ENCODE measurements around the gene GRID2IP. TPM values are rescaled to one million over a fixed set of nuclear protein-coding genes. Genes with fewer than 3 reads are reported as not detected.

Gene GRID2IP
- total RNA-seq, 2 donors from 2014 or later: 0.73 to 2.6 TPM

DNA sequence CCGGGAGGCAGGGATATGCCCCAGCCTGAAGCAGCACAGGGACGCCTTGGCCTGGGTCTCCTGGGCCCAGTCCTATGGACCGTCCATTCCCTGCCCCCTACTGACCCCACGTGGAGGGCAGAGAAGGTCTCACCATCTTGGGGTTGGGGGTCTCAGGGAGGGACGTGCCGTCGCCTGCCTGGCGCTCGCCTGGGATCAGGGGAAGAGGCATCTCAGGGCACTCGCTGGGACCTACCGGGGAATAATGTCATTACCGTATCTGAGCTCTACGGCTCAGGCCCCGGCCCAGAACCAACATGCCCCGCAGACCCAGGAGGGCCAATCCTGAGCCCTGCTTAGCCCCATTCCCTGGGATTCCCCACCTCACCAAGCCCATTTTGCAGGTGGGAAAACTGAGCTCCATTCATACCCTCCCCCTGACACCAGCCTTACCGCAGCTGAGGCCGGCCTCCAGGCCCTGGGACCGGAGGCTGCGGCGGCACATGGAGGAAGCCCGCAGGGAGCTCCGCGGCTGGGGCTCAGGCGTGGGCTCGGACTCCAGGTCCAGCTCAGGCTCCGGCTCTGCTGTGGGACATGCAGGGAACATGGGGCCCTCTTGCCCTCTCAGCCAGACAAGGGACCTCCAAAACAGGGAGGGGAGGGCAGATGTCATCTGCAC, 40.7 kb downstream of the GRID2IP start:
- H3K4me3 ChIP-seq: no peak overlapping the region
- WGBS: 92% methylated on average over 20 of the region's 26 CpGs
- H3K4me1 ChIP-seq (replicated peaks): no peaks in the 10 kb centered on the region
- no peak for TF ChIP-seq POLR2A (IDR thresholded peaks at IDR 0.05)
- no peak for TF ChIP-seq CTCF (IDR thresholded peaks at IDR 0.05)
- TF ChIP-seq POLR2AphosphoS5 (IDR thresholded peaks at IDR 0.05): no peak
- no peak overlapping the region for H3K27ac ChIP-seq
- H3K9me3 ChIP-seq: no peaks in the 10 kb centered on the region
- H3K27me3 ChIP-seq (replicated peaks; ENCODE audit: insufficient read depth): no peaks in the 10 kb centered on the region
- intact Hi-C loops (cut with DNase I): no loop called here
- no peak for DNase-seq (ENCODE audit: low spot score)
- no peaks in the 10 kb centered on the region for H3K36me3 ChIP-seq

DNA sequence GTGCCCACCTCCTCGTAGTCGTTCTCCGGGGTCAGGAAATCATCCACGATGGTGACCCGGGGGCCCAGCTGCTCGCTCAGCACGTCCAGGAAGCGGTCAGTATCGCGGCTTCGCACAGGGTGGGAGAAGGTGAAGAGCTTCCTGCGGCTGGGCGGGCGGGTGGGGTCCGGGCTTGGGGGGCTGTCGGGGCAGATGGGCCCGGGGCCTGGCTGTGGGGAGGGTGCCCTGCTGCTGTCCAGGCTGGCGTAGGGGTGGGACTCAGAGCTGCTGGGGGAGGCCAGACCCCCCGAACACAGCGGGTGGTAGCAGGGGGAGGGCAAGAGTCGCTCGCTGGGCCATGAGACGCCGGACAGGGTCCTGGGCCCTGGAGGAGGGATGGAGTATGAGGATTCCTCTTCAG, 42.3 kb downstream of the GRID2IP start:
- WGBS: 91% methylated on average over 14 of the region's 24 CpGs
- Histone ChIP-seq H3K4me1 (replicated peaks) (no peaks in the 10 kb centered on the region), H3K27me3 (replicated peaks; ENCODE audit: insufficient read depth) (no peaks in the 10 kb centered on the region)

DNA sequence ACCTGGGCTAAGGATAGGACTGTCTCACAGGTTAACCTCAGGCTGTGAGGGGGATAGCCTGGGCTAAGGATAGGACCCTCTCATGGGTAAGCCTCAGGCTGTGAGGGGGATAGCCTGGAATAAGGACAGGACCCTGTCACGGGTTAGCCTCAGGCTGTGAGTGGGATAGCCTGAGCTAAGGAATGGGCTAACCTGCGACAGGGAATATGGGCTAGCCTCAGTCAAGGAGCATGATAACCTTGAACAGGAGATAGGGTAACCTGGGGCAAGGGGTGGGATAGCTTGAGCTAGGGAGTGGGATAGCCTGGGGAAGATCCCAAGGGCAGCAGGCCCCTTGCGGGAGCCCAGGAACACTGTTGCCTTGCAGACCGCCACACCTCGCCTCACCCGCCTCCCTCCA, 42.7 kb downstream of the GRID2IP start:
- H3K9me3 ChIP-seq: no peaks in the 10 kb centered on the region
- TF ChIP-seq POLR2AphosphoS5 (IDR thresholded peaks at IDR 0.05): no peak
- TF ChIP-seq CTCF (IDR thresholded peaks at IDR 0.05): no peak
- TF ChIP-seq POLR2A (IDR thresholded peaks at IDR 0.05): no peak
- 97% methylated on average over 6 of the region's 6 CpGs for WGBS
- intact Hi-C loops (cut with DNase I): no loop called here
- H3K4me1 ChIP-seq (replicated peaks): no peaks in the 10 kb centered on the region
- no peak overlapping the region for H3K4me3 ChIP-seq
- H3K27ac ChIP-seq: no peak overlapping the region
- no peaks in the 10 kb centered on the region for H3K36me3 ChIP-seq
- no peak for DNase-seq (ENCODE audit: low spot score)
- no peaks in the 10 kb centered on the region for H3K27me3 ChIP-seq (replicated peaks; ENCODE audit: insufficient read depth)

More for the DNA sequence above, 42.3 kb downstream of the GRID2IP start:
- Histone ChIP-seq H3K36me3 (no peaks in the 10 kb centered on the region), H3K4me3 (no peak overlapping the region), H3K9me3 (no peaks in the 10 kb centered on the region), H3K27ac (no peak overlapping the region)
- DNase-seq (ENCODE audit: low spot score): no peak
- TF ChIP-seq CTCF (IDR thresholded peaks at IDR 0.05) (no peak), POLR2AphosphoS5 (IDR thresholded peaks at IDR 0.05) (no peak), POLR2A (IDR thresholded peaks at IDR 0.05) (no peak)
- intact Hi-C loops (cut with DNase I): no loop called here

DNA sequence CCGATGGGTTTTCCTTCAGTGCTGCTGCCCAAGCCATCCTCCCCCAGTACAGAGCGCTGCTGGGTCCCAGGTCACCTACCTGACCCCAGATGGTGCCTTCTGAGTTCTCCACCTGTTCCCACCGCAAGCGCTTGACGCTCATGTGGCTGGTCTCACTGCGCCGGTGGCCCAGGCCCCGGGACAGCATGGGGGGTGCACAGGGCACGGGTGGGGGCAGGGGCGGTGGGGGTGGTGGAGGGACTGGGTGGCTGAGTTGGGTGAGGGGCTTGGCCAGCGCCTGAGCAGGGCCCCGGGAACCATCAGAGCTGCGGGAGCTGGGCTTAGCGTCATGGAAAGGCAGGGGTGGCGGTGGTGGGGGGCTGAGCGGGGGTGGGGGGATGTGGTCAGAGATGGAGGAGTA, 43.4 kb downstream of the GRID2IP start:
- 90% methylated on average over 16 of the region's 16 CpGs for WGBS
- Histone ChIP-seq H3K4me1 (replicated peaks) (no peaks in the 10 kb centered on the region), H3K36me3 (no peaks in the 10 kb centered on the region), H3K9me3 (no peaks in the 10 kb centered on the region), H3K27me3 (replicated peaks; ENCODE audit: insufficient read depth) (no peaks in the 10 kb centered on the region), H3K27ac (no peak overlapping the region), H3K4me3 (no peak overlapping the region)
- DNase-seq (ENCODE audit: low spot score): no peak
- intact Hi-C loops (cut with DNase I): no loop called here
- TF ChIP-seq POLR2AphosphoS5 (IDR thresholded peaks at IDR 0.05): no peak
- TF ChIP-seq CTCF (IDR thresholded peaks at IDR 0.05): no peak
- TF ChIP-seq POLR2A (IDR thresholded peaks at IDR 0.05): no peak

Data from prostate gland (tissue), 2 donors.